ENCODE measurements around the gene TNRC6C. TPM values are rescaled to one million over a fixed set of nuclear protein-coding genes. Genes with fewer than 3 reads are reported as not detected.
"Not testable (repeated sequence)": the region's sequence is repeated elsewhere in the genome, so short reads cannot be mapped to it uniquely, and the experiment has no call there.

The TNRC6C gene
- total and polyA plus RNA-seq, 4 donors: 1.3 to 7.7 (median 2.9) TPM

GRCh38 chr17:77968788-77969187, 10.3 kb downstream of the TNRC6C start:
- Histone ChIP-seq H3K36me3 (ENCODE audit: control insufficient read depth in 4 of 4, insufficient read depth in 3 of 4, low read depth in 1 of 4, low read length in 3 of 4) (no peaks in the 10 kb centered on the region), H3K27ac (ENCODE audit: low read depth in 1 of 2, low read length in 2 of 2) (no peak overlapping the region), H3K9ac (ENCODE audit: low read depth in 1 of 2, low read length in 2 of 2) (no peak overlapping the region), H3K4me3 (ENCODE audit: low read depth in 1 of 3, low read length in 3 of 3) (no peak overlapping the region), H3K4me1 (ENCODE audit: control insufficient read depth in 4 of 4, insufficient read depth in 4 of 4, low read length in 3 of 4) (no peaks in the 10 kb centered on the region), H3K27me3 (ENCODE audit: control insufficient read depth in 4 of 4, insufficient read depth in 4 of 4, low read length in 3 of 4) (no peaks in the 10 kb centered on the region), H3K9me3 (ENCODE audit: control insufficient read depth in 4 of 4, low read length in 3 of 4) (no peaks in the 10 kb centered on the region)
- WGBS: 72% methylated on average over 3 of the region's 3 CpGs
- TF ChIP-seq JUND (IDR thresholded peaks at IDR 0.05) (no peak), FOXA1 (IDR thresholded peaks at IDR 0.05) (no peak), CTCF (IDR thresholded peaks at IDR 0.05; ENCODE audit: low read depth, low read length, missing input control) (no peak)
- no peak for DNase-seq (ENCODE audit: low spot score)

GRCh38 chr17:77972271-77972670, 13.8 kb downstream of the TNRC6C start:
- DNase-seq (ENCODE audit: low spot score); H3K36me3 ChIP-seq (ENCODE audit: control insufficient read depth in 4 of 4, insufficient read depth in 3 of 4, low read depth in 1 of 4, low read length in 3 of 4); H3K4me1 ChIP-seq (ENCODE audit: control insufficient read depth in 4 of 4, insufficient read depth in 4 of 4, low read length in 3 of 4): not testable (repeated sequence)

GRCh38 chr17:77973953-77974352, 15.4 kb downstream of the TNRC6C start:
- no peak for DNase-seq (ENCODE audit: low spot score)
- no peaks in the 10 kb centered on the region for H3K36me3 ChIP-seq (ENCODE audit: control insufficient read depth in 4 of 4, insufficient read depth in 3 of 4, low read depth in 1 of 4, low read length in 3 of 4)
- H3K9ac ChIP-seq (ENCODE audit: low read depth in 1 of 2, low read length in 2 of 2): no peak overlapping the region
- no peaks in the 10 kb centered on the region for H3K27me3 ChIP-seq (ENCODE audit: control insufficient read depth in 4 of 4, insufficient read depth in 4 of 4, low read length in 3 of 4)
- TF ChIP-seq NR2F2 (IDR thresholded peaks at IDR 0.05) (no peak), HNF4A (conservative IDR thresholded peaks at IDR 0.05) (no peak), JUND (IDR thresholded peaks at IDR 0.05) (no peak), MAX (IDR thresholded peaks at IDR 0.05) (no peak), RAD21 (IDR thresholded peaks at IDR 0.05) (no peak), YY1 (IDR thresholded peaks at IDR 0.05) (no peak), GABPA (IDR thresholded peaks at IDR 0.05 in 1 of 2, conservative IDR thresholded peaks at IDR 0.05 in 1 of 2) (no peak), RXRA (IDR thresholded peaks at IDR 0.05) (no peak), ATF3 (IDR thresholded peaks at IDR 0.05) (no peak), ZBTB33 (IDR thresholded peaks at IDR 0.05) (no peak), SP1 (IDR thresholded peaks at IDR 0.05) (no peak), HNF4G (IDR thresholded peaks at IDR 0.05) (no peak), FOXA1 (IDR thresholded peaks at IDR 0.05) (no peak), FOXA2 (IDR thresholded peaks at IDR 0.05) (no peak), REST (IDR thresholded peaks at IDR 0.05) (no peak), EGR1 (IDR thresholded peaks at IDR 0.05; ENCODE audit: low read depth in 2 of 2) (no peak), CTCF (IDR thresholded peaks at IDR 0.05; ENCODE audit: low read depth, low read length, missing input control) (no peak), TAF1 (conservative IDR thresholded peaks at IDR 0.05) (no peak)
- peaks cover 0 to 2% (median 0%) of the 10 kb centered on the region in 4 donors for H3K4me1 ChIP-seq (ENCODE audit: control insufficient read depth in 4 of 4, insufficient read depth in 4 of 4, low read length in 3 of 4)
- no peak overlapping the region for H3K4me3 ChIP-seq (ENCODE audit: low read depth in 1 of 3, low read length in 3 of 3)
- no peaks in the 10 kb centered on the region for H3K9me3 ChIP-seq (ENCODE audit: control insufficient read depth in 4 of 4, low read length in 3 of 4)
- H3K27ac ChIP-seq (ENCODE audit: low read depth in 1 of 2, low read length in 2 of 2): no peak overlapping the region
- WGBS: over 99% methylated on average over 2 of the region's 2 CpGs

More at GRCh38 chr17:77972271-77972670, 13.8 kb downstream of the TNRC6C start:
- not testable (repeated sequence) for H3K9ac ChIP-seq (ENCODE audit: low read depth in 1 of 2, low read length in 2 of 2); H3K27ac ChIP-seq (ENCODE audit: low read depth in 1 of 2, low read length in 2 of 2); H3K4me3 ChIP-seq (ENCODE audit: low read depth in 1 of 3, low read length in 3 of 3); H3K27me3 ChIP-seq (ENCODE audit: control insufficient read depth in 4 of 4, insufficient read depth in 4 of 4, low read length in 3 of 4); H3K9me3 ChIP-seq (ENCODE audit: control insufficient read depth in 4 of 4, low read length in 3 of 4)
- 96% methylated on average over 3 of the region's 3 CpGs for WGBS
